Measurements from ENCODE around the gene TASOR. TPM values are rescaled to one million over a fixed set of nuclear protein-coding genes. Genes with fewer than 3 reads are reported as not detected.

Gene TASOR
- total RNA-seq, 1 experiment from 2014 or later: 55.1 TPM

- POLR2A ChIA-PET (ENCODE audit: unreplicated experiment): interaction anchor here (0.7 kb wide), 1 partner anchor 125 kb away, joined by 20 read pairs; no protein-coding TSS in a partner anchor
- H3K27me3 ChIP-seq (ENCODE audit: insufficient read depth, low read depth): no peaks in the 10 kb centered on the region
- H3K4me1 ChIP-seq (replicated peaks; ENCODE audit: insufficient read depth): peaks cover 6% of the 10 kb centered on the region
- peaks cover 3% of the 10 kb centered on the region; the same call in 1 of the 2 replicates for H3F3A ChIP-seq (ENCODE audit: insufficient read depth, low read depth)
- TF ChIP-seq EZH2 (IDR thresholded peaks at IDR 0.05; ENCODE audit: low read depth) (no peak), CTCF (conservative IDR thresholded peaks at IDR 0.05) (no peak)
- H3K9me3 ChIP-seq (ENCODE audit: insufficient read depth, low read depth): no peaks in the 10 kb centered on the region
- CTCF ChIA-PET: interaction anchor here (0.6 kb wide), 1 partner anchor 13 kb away, joined by 4 read pairs; no protein-coding TSS in a partner anchor
- no peaks in the 10 kb centered on the region for H3K79me2 ChIP-seq (ENCODE audit: low read depth)
- intact Hi-C loops (cut with micrococcal nuclease; ENCODE audit: unreplicated experiment): no loop called here
- no peak overlapping the region for H3K27ac ChIP-seq
- H4K20me1 ChIP-seq (ENCODE audit: insufficient read depth): no peaks in the 10 kb centered on the region
- DNase-seq: no peak
- BruUV-seq (replicated peaks): no TSS peak
- H3K36me3 ChIP-seq (ENCODE audit: low read depth): no peaks in the 10 kb centered on the region
- no peaks in the 10 kb centered on the region for H3K9me2 ChIP-seq (ENCODE audit: insufficient read depth)
- H3K4me2 ChIP-seq: no peak overlapping the region
- H3K4me3 ChIP-seq: no peak overlapping the region
- H2AFZ ChIP-seq: no peak overlapping the region
Observed at GRCh38 chr3:56689303-56689702, 6.2 kb upstream of the TASOR start.

GRCh38 chr3:56688191-56688590 lies 5.1 kb upstream of the TASOR start:
- no TSS peak for BruUV-seq (replicated peaks)
- H3K36me3 ChIP-seq (ENCODE audit: low read depth): no peaks in the 10 kb centered on the region

GRCh38 chr3:56684029-56684428 lies 964 bp upstream of the TASOR start:
- Histone ChIP-seq H2AFZ (no peak overlapping the region), H3K27ac (no peak overlapping the region), H3K4me3 (no peak overlapping the region), H3K9me2 (ENCODE audit: insufficient read depth) (no peaks in the 10 kb centered on the region), H3F3A (ENCODE audit: insufficient read depth, low read depth) (peaks cover 7% of the 10 kb centered on the region; the same call in 1 of the 2 replicates), H3K9me3 (ENCODE audit: insufficient read depth, low read depth) (no peaks in the 10 kb centered on the region; the same call in 1 of the 2 replicates), H3K4me2 (no peak overlapping the region), H3K79me2 (ENCODE audit: low read depth) (peaks cover 36% of the 10 kb centered on the region), H3K27me3 (ENCODE audit: insufficient read depth, low read depth) (no peaks in the 10 kb centered on the region), H3K36me3 (ENCODE audit: low read depth) (peaks cover 26% of the 10 kb centered on the region), H4K20me1 (ENCODE audit: insufficient read depth) (peaks cover 4% of the 10 kb centered on the region; the same call in 1 of the 2 replicates), H3K4me1 (replicated peaks; ENCODE audit: insufficient read depth) (peaks cover 26% of the 10 kb centered on the region)
- CTCF ChIA-PET: no interaction called here
- no TSS peak for BruUV-seq (replicated peaks)
- intact Hi-C loops (cut with micrococcal nuclease; ENCODE audit: unreplicated experiment): no loop called here
- POLR2A ChIA-PET (ENCODE audit: unreplicated experiment): no interaction called here
- no peak for DNase-seq
- TF ChIP-seq EZH2 (IDR thresholded peaks at IDR 0.05; ENCODE audit: low read depth) (no peak), CTCF (conservative IDR thresholded peaks at IDR 0.05) (no peak)

More at GRCh38 chr3:56688191-56688590, 5.1 kb upstream of the TASOR start:
- ChIA-PET CTCF (no interaction called here), POLR2A (ENCODE audit: unreplicated experiment) (no interaction called here)
- H3K4me2 ChIP-seq: no peak overlapping the region
- H2AFZ ChIP-seq: no peak overlapping the region
- H3K4me3 ChIP-seq: no peak overlapping the region
- H3K27me3 ChIP-seq (ENCODE audit: insufficient read depth, low read depth): no peaks in the 10 kb centered on the region
- no peak overlapping the region for H3K27ac ChIP-seq
- no peaks in the 10 kb centered on the region; the same call in 1 of the 2 replicates for H3K9me3 ChIP-seq (ENCODE audit: insufficient read depth, low read depth)
- TF ChIP-seq EZH2 (IDR thresholded peaks at IDR 0.05; ENCODE audit: low read depth): no peak
- TF ChIP-seq CTCF (conservative IDR thresholded peaks at IDR 0.05): no peak
- peaks cover 6% of the 10 kb centered on the region for H3K4me1 ChIP-seq (replicated peaks; ENCODE audit: insufficient read depth)
- intact Hi-C loops (cut with micrococcal nuclease; ENCODE audit: unreplicated experiment): no loop called here
- H4K20me1 ChIP-seq (ENCODE audit: insufficient read depth): no peaks in the 10 kb centered on the region
- DNase-seq: no peak
- no peaks in the 10 kb centered on the region for H3K79me2 ChIP-seq (ENCODE audit: low read depth)
- H3K9me2 ChIP-seq (ENCODE audit: insufficient read depth): no peaks in the 10 kb centered on the region
- peaks cover 7% of the 10 kb centered on the region; the same call in 1 of the 2 replicates for H3F3A ChIP-seq (ENCODE audit: insufficient read depth, low read depth)
